H1 (cell line): ENCODE results near the gene SND1. TPM values are rescaled to one million over a fixed set of nuclear protein-coding genes. Genes with fewer than 3 reads are reported as not detected.

ENCODE experiments used
- ASH2L ChIP-seq: fragments of 200-600, 300-600 bp; sonication (generic); IDR thresholded peaks from one replicate; pipeline ENCODE4 v1.7.1; 2017; ENCODE audit warnings: low read length
- HDAC2 ChIP-seq, 2 experiments: fragments of 300-600 bp in 1 of 2; sonication (generic) in 1 of 2; IDR thresholded peaks; 2 replicates each; pipeline ENCODE4 v1.6.1; 2011 to 2012; ENCODE audit warnings: low read depth in 2 of 2, low read length in 2 of 2, mild to moderate bottlenecking in 2 of 2, moderate library complexity in 2 of 2, borderline replicate concordance in 1 of 2, inconsistent platforms in 1 of 2
- KDM1A ChIP-seq: fragments of 200-600, 300-600 bp; sonication (generic); IDR thresholded peaks from 2 replicates; pipeline ENCODE4 v1.7.1; 2016; ENCODE audit warnings: mild to moderate bottlenecking, low read length, borderline replicate concordance
- NANOG ChIP-seq: IDR thresholded peaks from 2 replicates; pipeline ENCODE4 v1.6.1; 2011; ENCODE audit warnings: low read length, low read depth, mild to moderate bottlenecking, inconsistent platforms; ENCODE audit not compliant: insufficient read depth, poor library complexity, severe bottlenecking
- polyA plus RNA-seq, 7 experiments: library from polyadenylated mRNA; depleted of rRNA in 3 of 7; stranded (reverse) in 5 of 7; unstranded in 2 of 7; fragments of >200 nt in 5 of 7; fragments of 200-250 nt in 2 of 7; gene quantifications; 1 replicate in 5 of 7; 2 replicates in 1 of 7; 4 replicates in 1 of 7; pipeline versions ENCODE4 v1.2.1 to v1.2.3, GENCODE V29; 2011 to 2013; ENCODE audit warnings: missing spikeins in 2 of 7, mixed read lengths in 2 of 7
- total RNA-seq: library from RNA; stranded (reverse); fragmentation: NEBNext Ultra II Directional; extraction: Animal tissue kit (Norgen Biotek cat#: 25700); gene quantifications from 2 replicates; pipeline ENCODE4 v1.2.1, GENCODE V29; 2021
- TF ChIP-seq, protein P1 (sequence below): fragments of 300-600 bp; sonication (generic); IDR thresholded peaks from 2 replicates; pipeline ENCODE4 v1.7.1; 2012; ENCODE audit warnings: low read length, moderate library complexity, mild to moderate bottlenecking, inconsistent platforms; ENCODE audit not compliant: insufficient replicate concordance

SND1 gene
- total and polyA plus RNA-seq, 2 of the 8 experiments (the other 6 are each of a cell fraction or from before 2014, with no cell fraction given), result 122 to 290 TPM

DNA sequence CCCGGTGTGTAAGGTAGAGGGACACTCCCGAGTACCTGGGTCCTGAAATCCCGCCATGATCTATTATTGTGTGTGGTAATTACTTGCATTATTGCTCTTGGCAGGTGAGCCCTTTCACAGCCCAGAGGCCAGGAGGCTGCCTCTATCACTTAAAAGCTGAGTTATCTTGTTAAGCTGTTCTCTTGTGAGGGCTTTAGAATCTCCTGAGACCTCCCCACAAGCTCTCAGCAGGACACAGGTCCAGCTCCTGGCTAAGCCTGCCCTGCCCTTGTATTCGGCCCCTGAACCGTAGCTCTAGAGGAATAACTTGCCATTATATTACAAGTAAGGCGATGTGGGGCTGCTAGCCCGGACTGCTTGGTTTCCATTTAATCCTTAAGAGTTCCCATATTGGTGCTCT lies 13.9 kb downstream of the SND1 start (continued):
- TF ChIP-seq, protein P1, sequence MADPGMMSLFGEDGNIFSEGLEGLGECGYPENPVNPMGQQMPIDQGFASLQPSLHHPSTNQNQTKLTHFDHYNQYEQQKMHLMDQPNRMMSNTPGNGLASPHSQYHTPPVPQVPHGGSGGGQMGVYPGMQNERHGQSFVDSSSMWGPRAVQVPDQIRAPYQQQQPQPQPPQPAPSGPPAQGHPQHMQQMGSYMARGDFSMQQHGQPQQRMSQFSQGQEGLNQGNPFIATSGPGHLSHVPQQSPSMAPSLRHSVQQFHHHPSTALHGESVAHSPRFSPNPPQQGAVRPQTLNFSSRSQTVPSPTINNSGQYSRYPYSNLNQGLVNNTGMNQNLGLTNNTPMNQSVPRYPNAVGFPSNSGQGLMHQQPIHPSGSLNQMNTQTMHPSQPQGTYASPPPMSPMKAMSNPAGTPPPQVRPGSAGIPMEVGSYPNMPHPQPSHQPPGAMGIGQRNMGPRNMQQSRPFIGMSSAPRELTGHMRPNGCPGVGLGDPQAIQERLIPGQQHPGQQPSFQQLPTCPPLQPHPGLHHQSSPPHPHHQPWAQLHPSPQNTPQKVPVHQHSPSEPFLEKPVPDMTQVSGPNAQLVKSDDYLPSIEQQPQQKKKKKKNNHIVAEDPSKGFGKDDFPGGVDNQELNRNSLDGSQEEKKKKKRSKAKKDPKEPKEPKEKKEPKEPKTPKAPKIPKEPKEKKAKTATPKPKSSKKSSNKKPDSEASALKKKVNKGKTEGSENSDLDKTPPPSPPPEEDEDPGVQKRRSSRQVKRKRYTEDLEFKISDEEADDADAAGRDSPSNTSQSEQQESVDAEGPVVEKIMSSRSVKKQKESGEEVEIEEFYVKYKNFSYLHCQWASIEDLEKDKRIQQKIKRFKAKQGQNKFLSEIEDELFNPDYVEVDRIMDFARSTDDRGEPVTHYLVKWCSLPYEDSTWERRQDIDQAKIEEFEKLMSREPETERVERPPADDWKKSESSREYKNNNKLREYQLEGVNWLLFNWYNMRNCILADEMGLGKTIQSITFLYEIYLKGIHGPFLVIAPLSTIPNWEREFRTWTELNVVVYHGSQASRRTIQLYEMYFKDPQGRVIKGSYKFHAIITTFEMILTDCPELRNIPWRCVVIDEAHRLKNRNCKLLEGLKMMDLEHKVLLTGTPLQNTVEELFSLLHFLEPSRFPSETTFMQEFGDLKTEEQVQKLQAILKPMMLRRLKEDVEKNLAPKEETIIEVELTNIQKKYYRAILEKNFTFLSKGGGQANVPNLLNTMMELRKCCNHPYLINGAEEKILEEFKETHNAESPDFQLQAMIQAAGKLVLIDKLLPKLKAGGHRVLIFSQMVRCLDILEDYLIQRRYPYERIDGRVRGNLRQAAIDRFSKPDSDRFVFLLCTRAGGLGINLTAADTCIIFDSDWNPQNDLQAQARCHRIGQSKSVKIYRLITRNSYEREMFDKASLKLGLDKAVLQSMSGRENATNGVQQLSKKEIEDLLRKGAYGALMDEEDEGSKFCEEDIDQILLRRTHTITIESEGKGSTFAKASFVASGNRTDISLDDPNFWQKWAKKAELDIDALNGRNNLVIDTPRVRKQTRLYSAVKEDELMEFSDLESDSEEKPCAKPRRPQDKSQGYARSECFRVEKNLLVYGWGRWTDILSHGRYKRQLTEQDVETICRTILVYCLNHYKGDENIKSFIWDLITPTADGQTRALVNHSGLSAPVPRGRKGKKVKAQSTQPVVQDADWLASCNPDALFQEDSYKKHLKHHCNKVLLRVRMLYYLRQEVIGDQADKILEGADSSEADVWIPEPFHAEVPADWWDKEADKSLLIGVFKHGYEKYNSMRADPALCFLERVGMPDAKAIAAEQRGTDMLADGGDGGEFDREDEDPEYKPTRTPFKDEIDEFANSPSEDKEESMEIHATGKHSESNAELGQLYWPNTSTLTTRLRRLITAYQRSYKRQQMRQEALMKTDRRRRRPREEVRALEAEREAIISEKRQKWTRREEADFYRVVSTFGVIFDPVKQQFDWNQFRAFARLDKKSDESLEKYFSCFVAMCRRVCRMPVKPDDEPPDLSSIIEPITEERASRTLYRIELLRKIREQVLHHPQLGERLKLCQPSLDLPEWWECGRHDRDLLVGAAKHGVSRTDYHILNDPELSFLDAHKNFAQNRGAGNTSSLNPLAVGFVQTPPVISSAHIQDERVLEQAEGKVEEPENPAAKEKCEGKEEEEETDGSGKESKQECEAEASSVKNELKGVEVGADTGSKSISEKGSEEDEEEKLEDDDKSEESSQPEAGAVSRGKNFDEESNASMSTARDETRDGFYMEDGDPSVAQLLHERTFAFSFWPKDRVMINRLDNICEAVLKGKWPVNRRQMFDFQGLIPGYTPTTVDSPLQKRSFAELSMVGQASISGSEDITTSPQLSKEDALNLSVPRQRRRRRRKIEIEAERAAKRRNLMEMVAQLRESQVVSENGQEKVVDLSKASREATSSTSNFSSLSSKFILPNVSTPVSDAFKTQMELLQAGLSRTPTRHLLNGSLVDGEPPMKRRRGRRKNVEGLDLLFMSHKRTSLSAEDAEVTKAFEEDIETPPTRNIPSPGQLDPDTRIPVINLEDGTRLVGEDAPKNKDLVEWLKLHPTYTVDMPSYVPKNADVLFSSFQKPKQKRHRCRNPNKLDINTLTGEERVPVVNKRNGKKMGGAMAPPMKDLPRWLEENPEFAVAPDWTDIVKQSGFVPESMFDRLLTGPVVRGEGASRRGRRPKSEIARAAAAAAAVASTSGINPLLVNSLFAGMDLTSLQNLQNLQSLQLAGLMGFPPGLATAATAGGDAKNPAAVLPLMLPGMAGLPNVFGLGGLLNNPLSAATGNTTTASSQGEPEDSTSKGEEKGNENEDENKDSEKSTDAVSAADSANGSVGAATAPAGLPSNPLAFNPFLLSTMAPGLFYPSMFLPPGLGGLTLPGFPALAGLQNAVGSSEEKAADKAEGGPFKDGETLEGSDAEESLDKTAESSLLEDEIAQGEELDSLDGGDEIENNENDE, result peak; percentile 61
- TF ChIP-seq KDM1A (peak; percentile 66; the same call in 1 of the 2 replicates), HDAC2 (IDR thresholded peaks at IDR 0.05; ENCODE audit: borderline replicate concordance in 1 of 2, low read depth in 2 of 2, low read length in 2 of 2) (0 out of 4 replicates have a peak, but pooled peaks of 1 of the 2 experiments have one; percentile 11), NANOG (peak; percentile 95), ASH2L (peak; percentile 62)
